HG03045 (cell line): ENCODE results near the gene FLNB.

Experiments used
- ATAC-seq: cut with Tn5 transposase; IDR thresholded peaks from one replicate; pipeline ENCODE4 v1.9.1; 2021; ENCODE audit warnings: mild to moderate bottlenecking, moderate library complexity; ENCODE audit not compliant: unreplicated experiment

FLNB gene

DNA sequence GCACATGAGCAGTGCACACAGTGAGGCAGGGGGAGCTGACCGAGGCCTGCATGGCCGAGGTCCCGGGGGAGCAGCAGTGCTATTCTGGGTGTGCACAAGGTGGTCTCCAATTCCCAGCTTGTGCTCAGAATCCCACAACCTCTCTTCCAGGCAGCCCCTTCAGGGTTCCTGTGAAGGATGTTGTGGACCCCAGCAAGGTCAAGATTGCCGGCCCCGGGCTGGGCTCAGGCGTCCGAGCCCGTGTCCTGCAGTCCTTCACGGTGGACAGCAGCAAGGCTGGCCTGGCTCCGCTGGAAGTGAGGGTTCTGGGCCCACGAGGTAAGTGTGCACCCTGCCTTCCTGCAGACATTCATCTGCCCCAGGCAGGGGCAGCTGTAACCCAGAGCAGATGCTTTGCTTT is 122.4 kb downstream of the FLNB start:
- ATAC-seq: no peak

- ATAC-seq: no peak
Observed at GRCh38 chr3:58131101-58131825, 123.0 kb downstream of the FLNB start.

DNA sequence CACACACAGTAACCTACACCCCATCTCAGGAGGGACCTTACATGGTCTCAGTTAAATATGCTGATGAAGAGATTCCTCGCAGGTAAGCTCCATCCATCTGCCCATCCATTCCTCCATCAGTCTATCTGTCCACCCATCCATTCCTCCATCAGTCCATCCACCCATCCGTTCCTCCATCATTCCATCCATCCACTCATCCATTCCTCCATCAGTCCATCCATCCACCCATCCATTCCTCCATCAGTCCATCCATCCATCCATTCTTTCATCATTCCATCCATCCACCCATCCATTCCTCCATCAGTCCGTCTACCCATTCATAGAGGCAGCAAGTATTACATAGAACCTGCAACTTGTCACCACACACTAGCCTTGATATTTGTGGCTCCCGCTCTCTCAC is 124.6 kb downstream of the FLNB start:
- ATAC-seq: no peak

GRCh38 chr3:58134468-58134867 is 126.2 kb downstream of the FLNB start:
- ATAC-seq: no peak

DNA sequence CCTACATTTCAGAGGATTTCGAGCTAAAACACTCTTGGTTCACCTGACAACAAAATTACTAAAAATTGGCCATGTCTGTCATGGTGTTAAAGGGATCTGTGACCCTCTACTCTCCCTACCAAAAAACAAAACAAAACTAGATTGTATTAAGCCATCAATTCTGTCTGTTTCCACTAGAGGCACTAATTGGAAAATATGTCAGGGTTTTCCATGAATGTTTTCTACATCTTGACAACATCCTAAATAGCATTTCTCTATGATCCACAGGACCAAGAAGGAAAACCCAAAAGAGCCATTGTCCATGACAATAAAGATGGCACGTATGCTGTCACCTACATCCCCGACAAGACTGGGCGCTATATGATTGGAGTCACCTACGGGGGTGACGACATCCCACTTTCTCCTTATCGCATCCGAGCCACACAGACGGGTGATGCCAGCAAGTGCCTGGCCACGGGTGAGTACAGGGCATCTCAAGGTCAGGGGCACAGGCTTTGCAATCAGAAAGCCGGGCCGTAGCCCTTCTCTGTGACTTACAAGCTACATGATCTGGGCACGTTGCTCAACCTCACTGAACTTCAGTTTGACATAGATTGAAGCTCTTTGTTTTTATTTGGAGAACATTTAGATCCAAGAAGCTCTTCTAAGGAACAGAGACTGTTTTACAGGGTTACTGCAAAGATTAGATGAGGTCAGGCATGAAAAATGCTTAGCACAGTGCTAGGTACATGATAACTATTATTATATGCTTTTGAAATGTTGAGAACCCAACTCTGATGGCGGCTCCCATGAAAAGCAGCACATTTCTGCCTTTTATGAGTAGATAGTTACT is 127.7 kb downstream of the FLNB start:
- ATAC-seq: no peak

GRCh38 chr3:58137306-58137705 is 129.1 kb downstream of the FLNB start:
- no peak for ATAC-seq

DNA sequence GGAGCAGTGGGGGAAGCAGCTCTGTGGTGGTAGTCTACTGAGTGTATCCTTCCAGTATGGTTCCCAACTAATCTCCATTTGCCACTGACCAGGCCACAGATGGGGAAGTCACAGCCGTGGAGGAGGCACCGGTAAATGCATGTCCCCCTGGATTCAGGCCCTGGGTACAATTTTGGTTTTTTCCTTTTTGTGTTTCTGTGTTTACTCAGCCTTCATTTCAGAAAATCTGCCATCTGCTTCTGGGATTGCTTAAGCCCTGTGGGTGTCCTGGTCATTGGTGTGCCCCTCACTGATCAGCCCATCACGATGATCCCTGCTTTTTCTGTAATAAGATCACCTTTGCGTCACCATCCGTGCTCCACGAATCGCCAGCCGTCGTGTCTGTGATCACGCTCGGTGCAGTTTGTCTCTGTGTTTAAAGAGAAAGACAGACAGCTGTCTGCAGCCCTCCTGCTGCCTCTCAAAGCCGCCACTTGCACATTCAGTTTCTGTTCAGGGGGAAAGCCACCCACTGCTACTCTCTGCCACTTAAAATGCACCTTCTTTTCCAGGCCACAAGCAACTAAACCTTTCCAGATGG is 133.6 kb downstream of the FLNB start:
- ATAC-seq: no peak

- ATAC-seq: no peak
Observed at GRCh38 chr3:58143417-58144055, 135.3 kb downstream of the FLNB start.

DNA sequence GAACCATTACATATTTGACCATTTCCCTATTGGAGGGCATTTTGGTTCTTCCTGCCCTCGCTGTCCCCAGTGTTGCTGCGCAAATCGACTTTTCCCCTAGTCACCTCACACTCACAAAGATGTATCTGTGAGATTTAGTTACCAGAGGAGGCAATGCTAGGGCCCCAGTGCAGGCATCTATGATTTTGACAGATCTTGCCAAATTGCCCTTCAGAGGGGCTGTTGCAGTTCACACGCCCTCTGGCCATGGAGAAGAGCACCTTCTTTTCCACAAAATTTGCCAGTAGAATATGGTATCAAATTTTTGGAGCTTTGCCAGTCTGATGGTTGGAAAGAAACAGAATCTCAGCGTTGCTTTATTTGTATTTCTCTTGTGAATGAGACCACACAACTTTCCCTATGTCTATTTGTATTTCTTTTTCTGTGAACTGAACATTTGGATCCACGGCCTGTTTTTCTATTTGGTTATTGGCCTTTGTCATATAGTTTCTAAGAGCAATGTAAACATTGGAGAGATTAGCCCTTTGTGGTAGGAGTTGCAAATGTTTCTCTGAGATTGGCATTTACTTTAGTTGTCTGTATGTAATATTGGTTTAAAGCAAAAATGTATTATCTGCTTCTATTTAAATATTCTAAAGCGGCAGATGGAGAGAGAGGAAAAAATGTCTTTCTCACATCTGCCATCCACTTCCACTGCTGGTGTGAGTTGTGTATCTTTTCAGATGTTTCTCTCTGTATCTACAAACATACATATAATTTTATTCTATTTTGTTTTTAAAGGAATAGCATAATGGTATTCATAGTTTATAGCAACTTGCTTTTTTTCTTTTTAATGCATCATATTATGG is 136.5 kb downstream of the FLNB start:
- ATAC-seq: no peak

- ATAC-seq: no peak
Observed at GRCh38 chr3:58148049-58148448, 139.8 kb downstream of the FLNB start.

GRCh38 chr3:58150130-58150809 is 142.0 kb downstream of the FLNB start:
- ATAC-seq: no peak

DNA sequence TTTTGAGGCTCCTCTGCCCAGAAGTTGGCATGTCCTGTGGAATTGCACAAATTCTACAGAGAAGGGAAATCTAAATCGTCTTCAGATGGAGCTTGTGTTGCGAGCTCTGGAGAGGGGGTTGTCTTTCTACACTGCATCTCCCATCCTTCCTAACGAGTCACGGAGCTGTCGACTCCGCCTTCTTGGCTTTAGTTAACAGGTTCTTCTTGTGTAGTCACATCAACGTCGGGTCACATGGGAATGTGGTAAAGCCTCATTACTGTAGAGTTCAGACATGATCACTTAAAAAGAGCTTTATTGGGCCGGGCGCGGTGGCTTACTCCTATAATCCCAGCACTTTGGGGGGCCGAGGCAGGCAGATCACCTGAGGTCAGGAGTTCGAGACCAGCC is 142.6 kb downstream of the FLNB start:
- no peak for ATAC-seq

DNA sequence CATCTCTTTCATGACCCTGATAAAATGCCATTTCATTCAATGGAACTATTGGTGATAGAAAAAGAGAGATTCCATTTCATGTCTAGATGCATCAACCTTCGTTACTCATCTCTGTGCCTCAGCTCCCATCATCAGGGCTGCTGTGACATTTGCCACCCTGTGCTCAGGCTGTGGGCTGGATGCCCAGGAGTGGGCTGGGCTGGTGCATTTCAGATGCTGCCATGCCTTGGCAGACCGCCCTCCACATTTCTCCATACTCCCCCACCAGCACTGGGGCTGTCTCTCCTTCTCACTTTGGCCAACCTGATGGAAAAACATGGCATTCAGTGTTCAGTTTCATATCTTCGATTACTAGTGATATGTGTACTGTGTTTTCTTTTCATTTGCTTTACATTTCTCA is 143.4 kb downstream of the FLNB start:
- ATAC-seq: no peak

DNA sequence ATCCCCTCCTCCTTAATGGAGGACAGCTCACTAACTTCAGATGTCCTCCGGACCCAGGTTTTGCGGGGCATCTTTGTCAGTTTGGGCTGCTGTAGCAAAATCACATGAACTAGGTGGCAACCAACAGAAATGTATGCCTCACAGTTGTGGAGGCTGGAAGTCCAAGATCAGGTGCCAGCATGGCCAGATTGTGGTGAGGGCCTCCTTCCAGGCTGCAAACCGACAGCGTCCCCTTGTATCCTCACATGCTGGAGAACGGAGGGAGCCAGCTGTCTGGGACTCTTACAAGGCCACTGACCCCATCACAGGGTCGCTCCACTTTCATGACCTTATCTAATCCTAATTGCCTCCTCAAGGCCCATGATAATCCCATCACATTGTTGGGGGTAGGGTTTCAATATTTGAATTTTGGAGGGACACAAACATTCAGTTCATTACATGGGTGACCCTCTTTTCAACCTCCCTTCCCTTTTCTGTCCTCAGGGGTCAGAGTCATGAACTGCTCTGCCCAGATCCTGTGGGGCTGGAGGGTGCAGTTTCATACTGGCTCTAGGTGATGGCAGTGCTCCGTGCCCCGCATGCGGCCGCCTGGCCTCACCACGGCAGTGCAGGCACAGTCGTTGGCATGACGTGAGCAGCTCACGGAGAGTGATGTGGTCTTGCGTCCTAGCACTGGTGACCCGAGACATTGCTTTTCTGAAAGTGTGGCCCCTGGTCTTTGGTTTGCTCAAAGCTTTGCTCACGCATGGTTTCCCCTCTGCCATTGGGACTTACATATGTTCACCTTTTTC is 144.2 kb downstream of the FLNB start:
- ATAC-seq: no peak

GRCh38 chr3:58153371-58153770 is 145.1 kb downstream of the FLNB start:
- no peak for ATAC-seq

- no peak for ATAC-seq
Observed at GRCh38 chr3:58154626-58155449, 146.6 kb downstream of the FLNB start.

- no peak for ATAC-seq
Observed at GRCh38 chr3:58155838-58156237, 147.6 kb downstream of the FLNB start.

GRCh38 chr3:58157700-58158099 is 149.5 kb downstream of the FLNB start:
- no peak for ATAC-seq
